Esophagus mucosa (tissue), 1 donor: ENCODE measurements around the gene FHOD3. TPM values are rescaled to one million over a fixed set of nuclear protein-coding genes. Genes with fewer than 3 reads are reported as not detected.
"Not testable (repeated sequence)": the region's sequence is repeated elsewhere in the genome, so short reads cannot be mapped to it uniquely, and the experiment has no call there.

Experiments
- ATAC-seq: fragments of 200-7000 bp; cut with Tn5 transposase; one replicate; pipeline ENCODE4 v1.9.1; 2020
- total RNA-seq: library from RNA; stranded (reverse); gene quantifications from one replicate; pipeline ENCODE4 v1.2.4, GENCODE V29; 2023
- donor health status: DM: yes; HTN: yes; CAD: no.

The FHOD3 gene
- total RNA-seq, 1 donor from 2014 or later: 3.0 TPM

GRCh38 chr18:36717422-36718110, 420.1 kb downstream of the FHOD3 start:
- ATAC-seq: no peak

DNA sequence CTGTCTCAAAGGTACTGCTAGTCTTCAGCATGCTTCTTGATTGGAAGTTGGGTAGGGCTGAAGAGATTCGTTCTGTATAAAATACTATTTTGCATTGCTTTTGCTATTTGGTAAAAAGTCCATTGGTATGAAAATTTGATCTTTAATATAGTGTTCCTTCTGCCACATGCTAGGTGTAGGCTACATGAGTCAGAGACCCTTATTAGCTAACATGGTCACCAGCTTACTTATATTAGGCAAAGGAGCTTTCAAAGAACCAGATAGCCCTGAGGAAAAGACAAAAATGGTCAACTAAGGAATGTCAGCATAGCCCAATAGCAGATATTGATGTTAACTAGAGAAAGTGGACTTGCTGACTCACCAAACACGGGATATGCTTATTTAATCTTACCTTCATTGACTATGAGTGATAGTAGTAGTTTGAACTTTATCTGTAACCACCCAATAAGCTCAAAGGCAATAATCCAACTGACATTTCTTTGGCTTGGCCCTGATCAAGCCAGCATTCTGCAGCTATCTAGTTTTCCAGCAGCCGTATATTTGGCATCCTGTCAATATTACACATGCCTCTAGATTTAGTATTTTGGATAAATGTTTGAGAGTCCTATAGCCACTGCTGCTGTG, 421.3 kb downstream of the FHOD3 start:
- ATAC-seq: no peak

- ATAC-seq: no peak
Observed at GRCh38 chr18:36719630-36720029, 422.1 kb downstream of the FHOD3 start.

GRCh38 chr18:36721351-36721750, 423.8 kb downstream of the FHOD3 start:
- not testable (repeated sequence) for ATAC-seq

DNA sequence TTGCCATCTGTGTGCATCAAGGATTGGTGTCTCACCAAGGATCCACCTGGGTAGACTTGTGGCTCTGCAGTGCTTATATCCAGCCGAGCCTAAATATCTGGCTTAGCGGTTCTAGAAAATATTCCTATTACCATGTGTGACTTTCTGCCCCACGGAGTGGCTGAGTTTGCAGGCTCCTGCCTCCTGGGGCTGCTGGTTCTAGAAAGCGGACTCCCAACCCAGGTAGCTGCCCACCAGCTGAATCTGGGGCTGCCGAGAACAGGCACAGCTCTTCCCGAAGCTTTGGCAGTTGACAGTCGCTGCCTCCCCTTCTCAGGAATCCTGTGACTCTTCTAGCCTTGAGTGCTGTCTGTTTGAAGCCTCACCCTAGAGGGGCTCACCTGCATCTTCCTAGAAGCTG, 426.7 kb downstream of the FHOD3 start:
- ATAC-seq: peak; percentile 8

DNA sequence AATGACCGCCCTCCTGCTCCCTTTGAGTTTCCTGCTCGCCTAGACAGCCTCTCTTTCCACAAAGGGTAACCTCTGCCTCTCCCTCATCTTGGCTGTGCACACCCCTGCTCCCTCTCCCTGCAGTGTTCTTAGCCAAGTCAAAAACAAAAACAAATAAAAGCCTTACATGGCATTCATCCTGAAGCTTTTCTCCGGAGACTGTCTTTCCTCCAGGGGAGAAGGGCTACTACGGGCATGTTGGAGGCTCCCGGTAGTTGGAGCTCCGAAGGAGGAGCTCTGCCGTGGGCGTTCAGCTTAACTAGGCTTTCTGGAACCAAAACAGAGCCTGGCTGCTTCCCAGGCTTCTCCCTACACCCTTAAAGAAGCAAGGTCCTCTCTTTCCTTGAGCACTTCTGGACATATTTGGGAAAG, 427.1 kb downstream of the FHOD3 start:
- ATAC-seq: peak; percentile 63

DNA sequence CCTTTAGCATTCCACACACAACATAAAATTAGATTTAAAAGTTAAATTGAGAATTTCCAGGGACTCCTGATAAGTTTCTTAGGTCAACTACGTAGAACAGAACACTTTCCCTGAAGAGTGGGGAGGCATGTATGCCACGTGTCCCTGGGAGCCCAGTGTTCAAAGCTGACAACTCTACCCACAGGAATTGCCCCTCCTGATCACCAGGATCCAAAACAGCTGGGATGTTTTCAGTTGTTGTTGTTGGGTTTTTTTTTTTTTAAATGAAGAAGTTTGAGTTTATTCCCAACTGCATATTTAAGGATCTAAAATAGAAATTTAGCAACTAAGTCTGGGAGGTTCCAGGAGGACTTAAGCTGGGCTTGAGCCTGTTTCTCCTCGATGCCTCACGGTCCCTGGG, 430.8 kb downstream of the FHOD3 start:
- ATAC-seq: no peak

GRCh38 chr18:36729197-36729596, 431.7 kb downstream of the FHOD3 start:
- no peak for ATAC-seq

DNA sequence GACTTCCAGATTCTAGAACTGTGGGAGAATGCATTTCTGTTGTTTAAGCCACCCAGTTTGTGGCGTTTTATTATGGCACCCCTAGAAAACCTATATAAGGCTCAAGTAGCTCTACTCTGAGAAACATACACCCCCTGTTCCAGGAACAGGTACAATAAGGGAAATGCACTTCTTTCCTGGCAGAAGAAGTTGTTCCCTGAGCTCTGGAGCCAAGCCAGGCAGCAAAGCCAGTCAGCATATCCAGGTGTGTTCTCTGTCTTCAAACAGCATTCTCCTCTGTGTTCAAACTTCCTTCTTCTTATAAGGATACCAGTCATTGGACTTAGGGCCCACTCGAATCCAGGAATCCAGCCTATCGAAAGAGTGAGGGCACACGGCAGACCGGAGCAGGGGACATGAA, 434.8 kb downstream of the FHOD3 start:
- ATAC-seq: no peak

GRCh38 chr18:36733150-36733549, 435.6 kb downstream of the FHOD3 start:
- no peak for ATAC-seq

DNA sequence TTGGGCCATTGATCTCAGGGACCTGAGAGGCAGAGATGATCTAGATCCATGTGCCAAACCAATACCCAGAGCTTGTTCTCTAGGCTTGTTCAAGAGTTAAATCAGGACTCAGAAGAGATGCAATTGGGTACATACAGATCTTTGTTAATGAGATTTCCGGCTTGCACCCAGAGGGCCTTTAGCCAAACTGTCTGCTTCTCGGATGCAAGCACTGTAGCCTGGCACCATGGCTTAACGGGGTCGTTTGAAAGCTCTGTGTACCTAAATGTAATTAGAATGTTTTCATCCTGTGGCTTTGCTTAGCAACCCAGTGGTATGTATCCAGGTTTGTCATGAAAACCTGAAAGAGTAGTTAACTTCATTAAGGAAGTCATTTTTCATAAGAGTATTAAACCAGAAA, 437.1 kb downstream of the FHOD3 start:
- no peak for ATAC-seq

GRCh38 chr18:36735130-36735529, 437.6 kb downstream of the FHOD3 start:
- ATAC-seq: peak; percentile 82

- ATAC-seq: no peak
Observed at GRCh38 chr18:36736094-36736493, 438.6 kb downstream of the FHOD3 start.

- no peak for ATAC-seq
Observed at GRCh38 chr18:36737316-36737715, 439.8 kb downstream of the FHOD3 start.

GRCh38 chr18:36744261-36744876, 446.9 kb downstream of the FHOD3 start:
- ATAC-seq: peak; percentile 20

GRCh38 chr18:36745219-36745975, 447.9 kb downstream of the FHOD3 start:
- peak; percentile 65 for ATAC-seq

DNA sequence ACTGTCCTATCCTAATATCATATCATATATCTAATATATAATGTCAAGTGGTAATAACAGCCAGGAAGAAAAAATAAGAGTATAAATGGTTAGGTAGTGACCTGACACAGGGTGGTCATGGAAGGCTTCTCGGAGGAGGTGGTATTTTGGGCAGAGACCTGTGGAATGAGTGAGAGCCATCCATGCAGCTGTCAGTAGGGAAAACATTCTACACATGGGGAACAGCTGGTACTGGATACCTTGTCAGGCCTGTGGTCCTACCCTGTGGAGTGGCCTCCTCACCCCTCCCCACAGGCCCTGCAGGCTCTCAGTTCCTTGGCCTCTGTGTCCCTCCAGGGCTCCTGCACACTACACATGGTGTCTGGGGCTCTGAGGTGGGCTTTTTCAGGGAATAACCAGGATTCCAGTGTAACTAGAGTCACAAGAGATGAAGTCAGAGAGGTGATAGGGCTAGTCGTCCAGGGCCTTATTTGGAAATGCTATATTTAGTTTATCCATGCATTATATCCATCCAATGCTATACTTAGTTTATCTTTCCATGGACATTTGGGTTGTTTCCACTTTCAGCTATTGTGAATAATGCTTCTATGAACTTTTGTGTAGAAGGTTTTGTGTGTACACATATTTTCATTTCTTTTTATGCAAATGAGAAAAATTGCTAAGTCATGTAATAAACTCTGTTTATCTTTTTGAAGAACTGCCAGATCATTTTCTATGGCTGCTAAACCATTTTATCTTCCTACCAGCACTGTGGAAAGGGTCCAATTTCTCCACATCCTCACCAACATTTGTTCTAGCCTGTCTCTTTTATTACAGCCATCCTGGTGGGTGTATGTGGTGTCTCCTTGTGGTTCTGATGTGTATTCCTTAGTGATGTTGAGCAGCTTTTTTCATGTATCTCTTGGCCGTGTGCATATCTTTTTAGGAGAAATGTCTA, 455.7 kb downstream of the FHOD3 start:
- ATAC-seq: no peak

GRCh38 chr18:36756242-36756641, 458.7 kb downstream of the FHOD3 start:
- peak; percentile 67 for ATAC-seq

- ATAC-seq: peak; percentile 62
Observed at GRCh38 chr18:36757081-36757480, 459.6 kb downstream of the FHOD3 start.

DNA sequence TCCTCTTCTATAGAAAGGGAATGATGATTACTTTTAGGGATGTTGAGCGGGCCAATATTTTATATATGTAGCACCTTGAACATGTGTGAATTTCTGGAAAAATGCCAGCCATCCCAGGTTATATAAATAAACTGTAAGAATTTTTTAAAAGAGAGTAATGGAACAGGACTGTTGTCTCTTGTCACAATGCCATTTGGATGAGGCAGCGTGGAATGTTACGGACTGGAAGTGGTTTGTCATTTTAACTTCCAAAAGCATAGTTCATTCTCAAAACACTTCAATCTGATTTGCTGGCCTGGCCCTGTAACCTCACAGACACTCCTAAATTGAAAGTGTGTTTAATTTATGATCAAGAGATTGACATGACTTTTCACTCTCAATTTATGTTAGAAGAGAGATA, 460.5 kb downstream of the FHOD3 start:
- ATAC-seq: no peak

GRCh38 chr18:36758623-36759022, 461.1 kb downstream of the FHOD3 start:
- ATAC-seq: no peak

- ATAC-seq: no peak
Observed at GRCh38 chr18:36759167-36759776, 461.8 kb downstream of the FHOD3 start.
